Gastroesophageal sphincter (tissue), 4 donors: ENCODE data around the gene COL25A1. TPM values are rescaled to one million over a fixed set of nuclear protein-coding genes. Genes with fewer than 3 reads are reported as not detected.

Experiments
- ATAC-seq: fragments of 150-250 bp; one replicate; pipeline ENCODE4 v1.9.1; 2016; ENCODE audit warnings: mild to moderate bottlenecking, moderate library complexity
- H3K27ac ChIP-seq, 4 donors: fragments of 200-600 bp; sonication (generic) in 3 of 4; 1 replicate in 3 of 4; 2 replicates in 1 of 4; pipeline ENCODE4 v1.5.1; 2016 to 2019
- H3K27me3 ChIP-seq: fragments of 200-600 bp; sonication (generic); one replicate; pipeline ENCODE4 v1.5.1; 2019
- H3K36me3 ChIP-seq, 2 donors: fragments of 200-600 bp; sonication (generic); one replicate each; pipeline ENCODE4 v1.5.1; 2019; ENCODE audit warnings: control low read depth in 1 of 2
- H3K4me1 ChIP-seq, 3 donors: fragments of 200-600 bp; sonication (generic); 1 replicate in 2 of 3; 2 replicates in 1 of 3; pipeline ENCODE4 v1.5.1; 2016 to 2019; ENCODE audit warnings: control low read depth in 2 of 3
- H3K4me3 ChIP-seq, 2 donors: fragments of 200-600 bp; sonication (generic); one replicate each; pipeline ENCODE4 v1.5.1; 2019; ENCODE audit warnings: mild to moderate bottlenecking in 1 of 2, moderate library complexity in 1 of 2
- H3K9me3 ChIP-seq, 3 donors: fragments of 200-600 bp; sonication (generic); one replicate each; pipeline ENCODE4 v1.5.1; 2017 to 2019; ENCODE audit warnings: control low read depth in 2 of 3
- CTCF ChIP-seq, 4 experiments: fragments of 200-600 bp in 2 of 4; fragments of 450-650 bp in 2 of 4; sonication (generic) in 1 of 4; IDR thresholded peaks; one replicate each; pipeline ENCODE4 v1.5.1; 2017 to 2019; ENCODE audit warnings: antibody characterized with exemption in 4 of 4, mild to moderate bottlenecking in 2 of 4, moderate library complexity in 2 of 4
- EP300 ChIP-seq: sonication (generic); formaldehyde crosslinking; IDR thresholded peaks from one replicate; pipeline ENCODE4 v1.6.1; 2017; ENCODE audit warnings: antibody characterized with exemption, mild to moderate bottlenecking
- POLR2A ChIP-seq, 2 donors: fragments of 450-650 bp; IDR thresholded peaks; one replicate each; pipeline ENCODE4 v1.6.1; 2017; ENCODE audit warnings: antibody characterized with exemption in 2 of 2, mild to moderate bottlenecking in 2 of 2, moderate library complexity in 1 of 2
- POLR2AphosphoS5 ChIP-seq: sonication (generic); formaldehyde crosslinking; IDR thresholded peaks from one replicate; pipeline ENCODE4 v1.6.1; 2017; ENCODE audit warnings: antibody characterized with exemption
- WGBS, 2 donors: methylation state at CpG; one replicate each; pipeline ENCODE4 v1.1.5; 2018; ENCODE audit warnings: low coverage in 1 of 2; 5-methylcytosine and 5-hydroxymethylcytosine counted together
- total RNA-seq, 4 donors: library from RNA; depleted of rRNA; stranded (reverse); fragments of >200 nt; gene quantifications; one replicate each; pipeline ENCODE4 v1.1.0, GENCODE V29; 2016

The COL25A1 gene
- total RNA-seq, 4 donors from 2014 or later: 0.40 to 1.8 (median 1.0) TPM

GRCh38 chr4:109276482-109277095, 25.9 kb downstream of the COL25A1 start:
- Histone ChIP-seq H3K4me3 (no peak overlapping the region), H3K9me3 (no peaks in the 10 kb centered on the region), H3K27me3 (no peaks in the 10 kb centered on the region), H3K4me1 (no peaks in the 10 kb centered on the region), H3K36me3 (no peaks in the 10 kb centered on the region), H3K27ac (no peak overlapping the region)
- no peak for TF ChIP-seq EP300
- WGBS, 2 donors: 88 to 94% methylated on average over 2 to 5 of the region's 5 CpGs
- ATAC-seq: no peak

GRCh38 chr4:109275066-109275745, 27.3 kb downstream of the COL25A1 start:
- ATAC-seq: no peak
- no peak overlapping the region for H3K4me3 ChIP-seq
- TF ChIP-seq POLR2A (IDR thresholded peaks at IDR 0.05) (no peak), POLR2AphosphoS5 (no peak), EP300 (no peak), CTCF (IDR thresholded peaks at IDR 0.05) (no peak)
- no peaks in the 10 kb centered on the region for H3K4me1 ChIP-seq
- no peaks in the 10 kb centered on the region for H3K9me3 ChIP-seq
- WGBS, 2 donors: 63 to 89% methylated on average over 3 to 6 of the region's 6 CpGs
- H3K27ac ChIP-seq: no peak overlapping the region
- no peaks in the 10 kb centered on the region for H3K27me3 ChIP-seq
- H3K36me3 ChIP-seq: no peaks in the 10 kb centered on the region

- TF ChIP-seq POLR2A (IDR thresholded peaks at IDR 0.05) (no peak), CTCF (IDR thresholded peaks at IDR 0.05) (no peak), EP300 (no peak), POLR2AphosphoS5 (no peak)
- no peaks in the 10 kb centered on the region for H3K4me1 ChIP-seq
- H3K27me3 ChIP-seq: no peaks in the 10 kb centered on the region
- no peak overlapping the region for H3K4me3 ChIP-seq
- H3K9me3 ChIP-seq: no peaks in the 10 kb centered on the region
- H3K27ac ChIP-seq: no peak overlapping the region
- H3K36me3 ChIP-seq: no peaks in the 10 kb centered on the region
- ATAC-seq: no peak
These were observed 35.6 kb downstream of the COL25A1 start for GRCh38 chr4:109266891-109267290.

- TF ChIP-seq POLR2A (IDR thresholded peaks at IDR 0.05) (no peak), EP300 (no peak), POLR2AphosphoS5 (no peak), CTCF (IDR thresholded peaks at IDR 0.05) (no peak)
- H3K27me3 ChIP-seq: no peaks in the 10 kb centered on the region
- H3K4me1 ChIP-seq: no peaks in the 10 kb centered on the region
- no peaks in the 10 kb centered on the region for H3K9me3 ChIP-seq
- H3K4me3 ChIP-seq: no peak overlapping the region
- no peak for ATAC-seq
- 23 to 43% methylated on average over 3 of the region's 3 CpGs for WGBS, 2 donors
- no peaks in the 10 kb centered on the region for H3K36me3 ChIP-seq
- no peak overlapping the region for H3K27ac ChIP-seq
These were observed 36.2 kb downstream of the COL25A1 start for GRCh38 chr4:109266236-109266635.

- H3K4me1 ChIP-seq: no peaks in the 10 kb centered on the region
- ATAC-seq: no peak
- TF ChIP-seq POLR2A (IDR thresholded peaks at IDR 0.05) (no peak), EP300 (no peak), CTCF (IDR thresholded peaks at IDR 0.05) (no peak), POLR2AphosphoS5 (no peak)
- H3K36me3 ChIP-seq: no peaks in the 10 kb centered on the region
- 75 to 82% methylated on average over 3 to 4 of the region's 4 CpGs for WGBS, 2 donors
- H3K9me3 ChIP-seq: no peaks in the 10 kb centered on the region
- no peak overlapping the region for H3K4me3 ChIP-seq
- no peak overlapping the region for H3K27ac ChIP-seq
- no peaks in the 10 kb centered on the region for H3K27me3 ChIP-seq
These were observed 38.7 kb downstream of the COL25A1 start for GRCh38 chr4:109263721-109264120.
